ENCODE measurements around the gene PRDM16.

The PRDM16 gene

GRCh38 chr1:3377604-3378279 is 308.7 kb downstream of the PRDM16 start:
- H3K9ac ChIP-seq (ENCODE audit: low read depth, low read length): no peak overlapping the region
- no peaks in the 10 kb centered on the region for H3K36me3 ChIP-seq (ENCODE audit: insufficient read depth, low read length)
- no peaks in the 10 kb centered on the region for H3K4me1 ChIP-seq (ENCODE audit: insufficient read depth, low read length)
- H3K9me3 ChIP-seq (ENCODE audit: control insufficient read depth, insufficient read depth, low read length): no peaks in the 10 kb centered on the region

GRCh38 chr1:3378411-3379208 is 309.6 kb downstream of the PRDM16 start:
- Histone ChIP-seq H3K9ac (ENCODE audit: low read depth, low read length) (no peak overlapping the region), H3K36me3 (ENCODE audit: insufficient read depth, low read length) (no peaks in the 10 kb centered on the region), H3K4me1 (ENCODE audit: insufficient read depth, low read length) (no peaks in the 10 kb centered on the region), H3K9me3 (ENCODE audit: control insufficient read depth, insufficient read depth, low read length) (no peaks in the 10 kb centered on the region)

GRCh38 chr1:3379934-3380333 is 310.9 kb downstream of the PRDM16 start:
- Histone ChIP-seq H3K4me1 (ENCODE audit: insufficient read depth, low read length) (no peaks in the 10 kb centered on the region), H3K9me3 (ENCODE audit: control insufficient read depth, insufficient read depth, low read length) (no peaks in the 10 kb centered on the region), H3K36me3 (ENCODE audit: insufficient read depth, low read length) (no peaks in the 10 kb centered on the region), H3K9ac (ENCODE audit: low read depth, low read length) (no peak overlapping the region)

GRCh38 chr1:3380469-3380868 is 311.5 kb downstream of the PRDM16 start:
- Histone ChIP-seq H3K4me1 (ENCODE audit: insufficient read depth, low read length) (no peaks in the 10 kb centered on the region), H3K9ac (ENCODE audit: low read depth, low read length) (no peak overlapping the region), H3K9me3 (ENCODE audit: control insufficient read depth, insufficient read depth, low read length) (no peaks in the 10 kb centered on the region), H3K36me3 (ENCODE audit: insufficient read depth, low read length) (no peaks in the 10 kb centered on the region)

GRCh38 chr1:3381901-3382300 is 312.9 kb downstream of the PRDM16 start:
- Histone ChIP-seq H3K36me3 (ENCODE audit: insufficient read depth, low read length) (no peaks in the 10 kb centered on the region), H3K9me3 (ENCODE audit: control insufficient read depth, insufficient read depth, low read length) (no peaks in the 10 kb centered on the region), H3K9ac (ENCODE audit: low read depth, low read length) (no peak overlapping the region), H3K4me1 (ENCODE audit: insufficient read depth, low read length) (no peaks in the 10 kb centered on the region)

GRCh38 chr1:3382326-3383057 is 313.5 kb downstream of the PRDM16 start:
- Histone ChIP-seq H3K9ac (ENCODE audit: low read depth, low read length) (no peak overlapping the region), H3K36me3 (ENCODE audit: insufficient read depth, low read length) (no peaks in the 10 kb centered on the region), H3K9me3 (ENCODE audit: control insufficient read depth, insufficient read depth, low read length) (no peaks in the 10 kb centered on the region), H3K4me1 (ENCODE audit: insufficient read depth, low read length) (no peaks in the 10 kb centered on the region)

GRCh38 chr1:3383679-3384078 is 314.7 kb downstream of the PRDM16 start:
- Histone ChIP-seq H3K9me3 (ENCODE audit: control insufficient read depth, insufficient read depth, low read length) (no peaks in the 10 kb centered on the region), H3K4me1 (ENCODE audit: insufficient read depth, low read length) (no peaks in the 10 kb centered on the region), H3K36me3 (ENCODE audit: insufficient read depth, low read length) (no peaks in the 10 kb centered on the region), H3K9ac (ENCODE audit: low read depth, low read length) (no peak overlapping the region)

GRCh38 chr1:3384407-3384806 is 315.4 kb downstream of the PRDM16 start:
- Histone ChIP-seq H3K4me1 (ENCODE audit: insufficient read depth, low read length) (no peaks in the 10 kb centered on the region), H3K9me3 (ENCODE audit: control insufficient read depth, insufficient read depth, low read length) (no peaks in the 10 kb centered on the region), H3K36me3 (ENCODE audit: insufficient read depth, low read length) (no peaks in the 10 kb centered on the region), H3K9ac (ENCODE audit: low read depth, low read length) (no peak overlapping the region)

GRCh38 chr1:3386205-3387002 is 317.4 kb downstream of the PRDM16 start:
- H3K9ac ChIP-seq (ENCODE audit: low read depth, low read length): no peak overlapping the region
- no peaks in the 10 kb centered on the region for H3K4me1 ChIP-seq (ENCODE audit: insufficient read depth, low read length)
- H3K36me3 ChIP-seq (ENCODE audit: insufficient read depth, low read length): no peaks in the 10 kb centered on the region
- no peaks in the 10 kb centered on the region for H3K9me3 ChIP-seq (ENCODE audit: control insufficient read depth, insufficient read depth, low read length)

- Histone ChIP-seq H3K4me1 (ENCODE audit: insufficient read depth, low read length) (no peaks in the 10 kb centered on the region), H3K36me3 (ENCODE audit: insufficient read depth, low read length) (no peaks in the 10 kb centered on the region), H3K9me3 (ENCODE audit: control insufficient read depth, insufficient read depth, low read length) (no peaks in the 10 kb centered on the region), H3K9ac (ENCODE audit: low read depth, low read length) (no peak overlapping the region)
Observed at GRCh38 chr1:3387401-3387800, 318.4 kb downstream of the PRDM16 start.

- Histone ChIP-seq H3K9me3 (ENCODE audit: control insufficient read depth, insufficient read depth, low read length) (no peaks in the 10 kb centered on the region), H3K36me3 (ENCODE audit: insufficient read depth, low read length) (no peaks in the 10 kb centered on the region), H3K4me1 (ENCODE audit: insufficient read depth, low read length) (0 out of 2 replicates have a peak, but pooled peaks cover 5% of the 10 kb centered on the region), H3K9ac (ENCODE audit: low read depth, low read length) (no peak overlapping the region)
Observed at GRCh38 chr1:3389093-3389833, 320.3 kb downstream of the PRDM16 start.

GRCh38 chr1:3390291-3390690 is 321.3 kb downstream of the PRDM16 start:
- Histone ChIP-seq H3K4me1 (ENCODE audit: insufficient read depth, low read length) (0 out of 2 replicates have a peak, but pooled peaks cover 5% of the 10 kb centered on the region), H3K36me3 (ENCODE audit: insufficient read depth, low read length) (no peaks in the 10 kb centered on the region), H3K9me3 (ENCODE audit: control insufficient read depth, insufficient read depth, low read length) (no peaks in the 10 kb centered on the region), H3K9ac (ENCODE audit: low read depth, low read length) (no peak overlapping the region)

GRCh38 chr1:3391711-3392110 is 322.7 kb downstream of the PRDM16 start:
- Histone ChIP-seq H3K9me3 (ENCODE audit: control insufficient read depth, insufficient read depth, low read length) (no peaks in the 10 kb centered on the region), H3K36me3 (ENCODE audit: insufficient read depth, low read length) (no peaks in the 10 kb centered on the region), H3K4me1 (ENCODE audit: insufficient read depth, low read length) (0 out of 2 replicates have a peak, but pooled peaks cover 5% of the 10 kb centered on the region), H3K9ac (ENCODE audit: low read depth, low read length) (no peak overlapping the region)
